A549 (cell line): ENCODE measurements around the gene ATXN1L.

Source experiments
- BHLHE40 ChIP-seq: IDR thresholded peaks from 2 replicates; pipeline ENCODE4 v1.6.1; 2012; ENCODE audit warnings: low read depth, low read length, inconsistent platforms
- CBX2 ChIP-seq: fragments of 200-600 bp; sonication (generic); IDR thresholded peaks from 2 replicates; pipeline ENCODE4 v1.6.1; 2016; ENCODE audit warnings: low read depth, mild to moderate bottlenecking, borderline replicate concordance
- CHD2 ChIP-seq: fragments of 150-350 bp; IDR thresholded peaks from 2 replicates; pipeline ENCODE4 v1.6.1; 2014; ENCODE audit warnings: low read length; ENCODE audit not compliant: partially characterized antibody
- CHD4 ChIP-seq: fragments of 200-600 bp; sonication (generic); IDR thresholded peaks from 2 replicates; pipeline ENCODE4 v1.6.1; 2016; ENCODE audit warnings: antibody characterized with exemption, mild to moderate bottlenecking, borderline replicate concordance
- KDM1A ChIP-seq: fragments of 200-600 bp; sonication (generic); IDR thresholded peaks from 2 replicates; pipeline ENCODE4 v1.6.1; 2016; ENCODE audit warnings: low read depth, mild to moderate bottlenecking
- MYC ChIP-seq: IDR thresholded peaks from 2 replicates; pipeline ENCODE4 v1.6.1; 2012; ENCODE audit warnings: mild to moderate bottlenecking, inconsistent platforms, low read length, improper control_type of control experiment, borderline replicate concordance
- POLR2A ChIP-seq: IDR thresholded peaks from 2 replicates; pipeline ENCODE4 v1.6.1; 2012; ENCODE audit warnings: mild to moderate bottlenecking, low read length
- RCOR1 ChIP-seq: fragments of 150-350 bp; IDR thresholded peaks from 2 replicates; pipeline ENCODE4 v1.6.1; 2014; ENCODE audit warnings: antibody characterized with exemption, low read length, low read depth
- SMC3 ChIP-seq: fragments of >200 bp; sonication (Bioruptor Twin); formaldehyde crosslinking; IDR thresholded peaks from 3 replicates; pipeline ENCODE4 v1.6.1; 2018; ENCODE audit warnings: inconsistent platforms
- TFCP2L1 ChIP-seq: fragments of 250-450 bp; sonication (Bioruptor Pico); IDR thresholded peaks from 2 replicates; pipeline ENCODE4 v1.5.0; 2021; ENCODE audit warnings: mild to moderate bottlenecking
- TF ChIP-seq, protein P1 (sequence below): fragments of 150-350 bp; IDR thresholded peaks from 2 replicates; pipeline ENCODE4 v1.6.1; 2014; ENCODE audit warnings: low read depth, mild to moderate bottlenecking, low read length
- TF ChIP-seq, protein P2 (sequence below): fragments of >200 bp; sonication (Bioruptor Twin); formaldehyde crosslinking; IDR thresholded peaks from 3 replicates; pipeline ENCODE4 v1.5.1; 2016
- TF ChIP-seq, protein P3 (sequence below): fragments of 250-450 bp; sonication (Bioruptor Pico); IDR thresholded peaks from 2 replicates; pipeline ENCODE4 v1.5.0; 2020; ENCODE audit warnings: low read depth, mild to moderate bottlenecking, moderate library complexity
- TF ChIP-seq, protein P4 (sequence below): IDR thresholded peaks from 2 replicates; pipeline ENCODE4 v1.6.1; 2012

DNA sequence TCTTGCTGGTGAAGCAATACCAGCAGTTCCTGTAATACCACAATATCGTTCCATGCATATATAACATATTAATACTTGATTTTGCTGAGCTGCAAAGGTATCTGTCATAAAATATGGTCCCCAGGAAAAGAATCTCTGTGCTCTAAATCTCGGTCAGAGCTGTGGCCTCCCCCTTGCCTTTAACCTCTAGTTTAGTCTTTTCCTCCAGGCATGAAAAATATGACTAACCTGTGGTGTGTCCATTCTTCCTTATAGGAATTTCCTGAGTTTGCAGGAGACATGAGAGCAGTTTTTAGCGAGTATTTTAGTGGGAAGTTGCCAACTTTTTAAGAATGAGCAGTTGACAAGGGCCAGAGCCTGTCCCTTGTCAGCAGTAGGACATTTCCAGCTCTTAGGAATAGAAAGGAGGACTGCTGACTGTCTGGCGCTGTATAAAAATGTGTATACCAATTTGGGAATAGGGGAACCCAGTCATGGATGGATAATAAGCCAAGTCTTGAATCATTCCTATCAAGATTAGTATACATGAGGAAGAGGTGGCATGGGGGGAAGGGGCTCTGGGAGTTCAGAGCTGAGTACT is 8.7 kb downstream of the ATXN1L start:
- no peak for TF ChIP-seq KDM1A
- TF ChIP-seq, protein P1, sequence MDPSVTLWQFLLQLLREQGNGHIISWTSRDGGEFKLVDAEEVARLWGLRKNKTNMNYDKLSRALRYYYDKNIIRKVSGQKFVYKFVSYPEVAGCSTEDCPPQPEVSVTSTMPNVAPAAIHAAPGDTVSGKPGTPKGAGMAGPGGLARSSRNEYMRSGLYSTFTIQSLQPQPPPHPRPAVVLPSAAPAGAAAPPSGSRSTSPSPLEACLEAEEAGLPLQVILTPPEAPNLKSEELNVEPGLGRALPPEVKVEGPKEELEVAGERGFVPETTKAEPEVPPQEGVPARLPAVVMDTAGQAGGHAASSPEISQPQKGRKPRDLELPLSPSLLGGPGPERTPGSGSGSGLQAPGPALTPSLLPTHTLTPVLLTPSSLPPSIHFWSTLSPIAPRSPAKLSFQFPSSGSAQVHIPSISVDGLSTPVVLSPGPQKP, result no peak
- no peak for TF ChIP-seq POLR2A
- TF ChIP-seq, protein P2, sequence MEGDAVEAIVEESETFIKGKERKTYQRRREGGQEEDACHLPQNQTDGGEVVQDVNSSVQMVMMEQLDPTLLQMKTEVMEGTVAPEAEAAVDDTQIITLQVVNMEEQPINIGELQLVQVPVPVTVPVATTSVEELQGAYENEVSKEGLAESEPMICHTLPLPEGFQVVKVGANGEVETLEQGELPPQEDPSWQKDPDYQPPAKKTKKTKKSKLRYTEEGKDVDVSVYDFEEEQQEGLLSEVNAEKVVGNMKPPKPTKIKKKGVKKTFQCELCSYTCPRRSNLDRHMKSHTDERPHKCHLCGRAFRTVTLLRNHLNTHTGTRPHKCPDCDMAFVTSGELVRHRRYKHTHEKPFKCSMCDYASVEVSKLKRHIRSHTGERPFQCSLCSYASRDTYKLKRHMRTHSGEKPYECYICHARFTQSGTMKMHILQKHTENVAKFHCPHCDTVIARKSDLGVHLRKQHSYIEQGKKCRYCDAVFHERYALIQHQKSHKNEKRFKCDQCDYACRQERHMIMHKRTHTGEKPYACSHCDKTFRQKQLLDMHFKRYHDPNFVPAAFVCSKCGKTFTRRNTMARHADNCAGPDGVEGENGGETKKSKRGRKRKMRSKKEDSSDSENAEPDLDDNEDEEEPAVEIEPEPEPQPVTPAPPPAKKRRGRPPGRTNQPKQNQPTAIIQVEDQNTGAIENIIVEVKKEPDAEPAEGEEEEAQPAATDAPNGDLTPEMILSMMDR, result no peak
- no peak for TF ChIP-seq SMC3
- TF ChIP-seq RCOR1, result no peak
- TF ChIP-seq BHLHE40, result no peak
- TF ChIP-seq CHD2, result no peak
- TF ChIP-seq, protein P3, sequence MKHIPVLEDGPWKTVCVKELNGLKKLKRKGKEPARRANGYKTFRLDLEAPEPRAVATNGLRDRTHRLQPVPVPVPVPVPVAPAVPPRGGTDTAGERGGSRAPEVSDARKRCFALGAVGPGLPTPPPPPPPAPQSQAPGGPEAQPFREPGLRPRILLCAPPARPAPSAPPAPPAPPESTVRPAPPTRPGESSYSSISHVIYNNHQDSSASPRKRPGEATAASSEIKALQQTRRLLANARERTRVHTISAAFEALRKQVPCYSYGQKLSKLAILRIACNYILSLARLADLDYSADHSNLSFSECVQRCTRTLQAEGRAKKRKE (CRISPR knock-in tag), result no peak
- TF ChIP-seq MYC, result no peak
- TF ChIP-seq TFCP2L1 (CRISPR knock-in tag), result no peak
- TF ChIP-seq, protein P4, sequence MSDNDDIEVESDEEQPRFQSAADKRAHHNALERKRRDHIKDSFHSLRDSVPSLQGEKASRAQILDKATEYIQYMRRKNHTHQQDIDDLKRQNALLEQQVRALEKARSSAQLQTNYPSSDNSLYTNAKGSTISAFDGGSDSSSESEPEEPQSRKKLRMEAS, result no peak
- no peak for TF ChIP-seq CBX2
- TF ChIP-seq CHD4, result no peak
